ENCODE data around the gene SEC62.

SEC62 gene

DNA sequence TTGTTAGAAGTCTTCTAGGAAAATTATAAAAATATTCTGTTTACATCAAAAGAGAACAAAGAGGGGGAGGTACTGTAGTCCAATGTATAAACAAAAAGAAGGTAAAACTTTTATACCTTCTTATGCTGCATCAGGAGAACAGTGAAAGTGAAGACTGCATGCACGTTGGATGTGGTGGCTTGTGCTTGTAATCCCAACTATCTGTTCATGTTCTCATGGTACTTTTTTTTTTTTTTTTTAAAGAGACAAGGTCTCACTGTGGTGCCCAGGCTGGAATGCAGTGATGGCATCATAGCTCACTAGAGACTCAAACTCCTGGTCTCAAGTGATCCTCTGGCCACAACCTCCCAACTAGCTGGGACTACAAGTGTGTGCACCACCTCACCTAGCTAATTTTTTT lies 4.2 kb downstream of the SEC62 start:
- Histone ChIP-seq H3K27me3 (ENCODE audit: insufficient read depth, low read length, poor library complexity) (no peaks in the 10 kb centered on the region), H3K4me3 (ENCODE audit: low read depth in 1 of 2, low read length in 2 of 2) (no peak overlapping the region), H3K4me1 (ENCODE audit: insufficient read depth, low read length) (peaks cover 43% of the 10 kb centered on the region), H3K27ac (ENCODE audit: low read length) (no peak overlapping the region), H3K79me2 (ENCODE audit: insufficient read depth, low read length) (peaks cover 95% of the 10 kb centered on the region), H3K9ac (ENCODE audit: low read depth, low read length) (no peak overlapping the region), H3K4me2 (ENCODE audit: insufficient read depth, low read length) (peak overlapping the region; percentile 21; the same call in 1 of the 2 replicates), H2AFZ (ENCODE audit: low read depth, low read length) (no peak overlapping the region), H4K20me1 (ENCODE audit: insufficient read depth, low read length) (peaks cover 54% of the 10 kb centered on the region; the same call in 1 of the 2 replicates), H3K9me3 (ENCODE audit: insufficient read depth, low read length, severe bottlenecking) (no peaks in the 10 kb centered on the region), H3K36me3 (ENCODE audit: insufficient read depth, low read length) (peaks cover 22% of the 10 kb centered on the region)
- DNase-seq (no peak), ATAC-seq (ENCODE audit: insufficient read depth, low read depth) (no peak)
- TF ChIP-seq, protein P1, sequence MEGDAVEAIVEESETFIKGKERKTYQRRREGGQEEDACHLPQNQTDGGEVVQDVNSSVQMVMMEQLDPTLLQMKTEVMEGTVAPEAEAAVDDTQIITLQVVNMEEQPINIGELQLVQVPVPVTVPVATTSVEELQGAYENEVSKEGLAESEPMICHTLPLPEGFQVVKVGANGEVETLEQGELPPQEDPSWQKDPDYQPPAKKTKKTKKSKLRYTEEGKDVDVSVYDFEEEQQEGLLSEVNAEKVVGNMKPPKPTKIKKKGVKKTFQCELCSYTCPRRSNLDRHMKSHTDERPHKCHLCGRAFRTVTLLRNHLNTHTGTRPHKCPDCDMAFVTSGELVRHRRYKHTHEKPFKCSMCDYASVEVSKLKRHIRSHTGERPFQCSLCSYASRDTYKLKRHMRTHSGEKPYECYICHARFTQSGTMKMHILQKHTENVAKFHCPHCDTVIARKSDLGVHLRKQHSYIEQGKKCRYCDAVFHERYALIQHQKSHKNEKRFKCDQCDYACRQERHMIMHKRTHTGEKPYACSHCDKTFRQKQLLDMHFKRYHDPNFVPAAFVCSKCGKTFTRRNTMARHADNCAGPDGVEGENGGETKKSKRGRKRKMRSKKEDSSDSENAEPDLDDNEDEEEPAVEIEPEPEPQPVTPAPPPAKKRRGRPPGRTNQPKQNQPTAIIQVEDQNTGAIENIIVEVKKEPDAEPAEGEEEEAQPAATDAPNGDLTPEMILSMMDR (IDR thresholded peaks at IDR 0.05; ENCODE audit: borderline replicate concordance, extremely low read depth, low read length, poor library complexity, severe bottlenecking), result no peak
- no peak for TF ChIP-seq EZH2 (IDR thresholded peaks at IDR 0.05; ENCODE audit: borderline replicate concordance, low read depth, low read length, severe bottlenecking)

DNA sequence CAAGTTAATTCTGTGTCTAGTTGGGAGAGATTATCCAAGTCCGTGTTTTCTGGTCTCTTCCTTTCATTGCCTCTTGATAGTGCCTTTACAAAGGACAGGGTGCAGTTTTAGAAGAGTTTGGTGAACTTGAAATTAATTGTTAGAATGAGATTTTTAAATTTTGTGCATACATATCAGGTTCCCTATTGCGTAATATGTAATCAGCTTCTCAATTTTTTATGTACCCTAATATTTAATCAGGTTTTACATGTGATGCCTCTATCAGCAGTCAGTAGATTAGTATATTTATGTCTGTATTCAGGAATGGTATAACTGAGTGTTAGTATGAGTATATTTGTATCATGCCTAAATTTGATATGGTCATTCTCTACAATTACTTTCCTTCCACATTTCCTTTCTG lies 4.9 kb downstream of the SEC62 start:
- TF ChIP-seq EZH2 (IDR thresholded peaks at IDR 0.05; ENCODE audit: borderline replicate concordance, low read depth, low read length, severe bottlenecking), result no peak
- TF ChIP-seq, protein P1 (IDR thresholded peaks at IDR 0.05; ENCODE audit: borderline replicate concordance, extremely low read depth, low read length, poor library complexity, severe bottlenecking), result no peak
- no peaks in the 10 kb centered on the region for H3K9me3 ChIP-seq (ENCODE audit: insufficient read depth, low read length, severe bottlenecking)
- H3K4me2 ChIP-seq (ENCODE audit: insufficient read depth, low read length), result peak overlapping the region; percentile 21; the same call in 1 of the 2 replicates
- peaks cover 98% of the 10 kb centered on the region for H3K79me2 ChIP-seq (ENCODE audit: insufficient read depth, low read length)
- H3K4me3 ChIP-seq (ENCODE audit: low read depth in 1 of 2, low read length in 2 of 2), result no peak overlapping the region
- no peak overlapping the region for H2AFZ ChIP-seq (ENCODE audit: low read depth, low read length)
- H4K20me1 ChIP-seq (ENCODE audit: insufficient read depth, low read length), result peaks cover 57% of the 10 kb centered on the region; the same call in 1 of the 2 replicates
- no peak overlapping the region for H3K27ac ChIP-seq (ENCODE audit: low read length)
- H3K36me3 ChIP-seq (ENCODE audit: insufficient read depth, low read length), result peaks cover 29% of the 10 kb centered on the region
- H3K4me1 ChIP-seq (ENCODE audit: insufficient read depth, low read length), result peaks cover 37% of the 10 kb centered on the region
- no peak for ATAC-seq (ENCODE audit: insufficient read depth, low read depth)
- H3K9ac ChIP-seq (ENCODE audit: low read depth, low read length), result no peak overlapping the region
- H3K27me3 ChIP-seq (ENCODE audit: insufficient read depth, low read length, poor library complexity), result no peaks in the 10 kb centered on the region
- no peak for DNase-seq

DNA sequence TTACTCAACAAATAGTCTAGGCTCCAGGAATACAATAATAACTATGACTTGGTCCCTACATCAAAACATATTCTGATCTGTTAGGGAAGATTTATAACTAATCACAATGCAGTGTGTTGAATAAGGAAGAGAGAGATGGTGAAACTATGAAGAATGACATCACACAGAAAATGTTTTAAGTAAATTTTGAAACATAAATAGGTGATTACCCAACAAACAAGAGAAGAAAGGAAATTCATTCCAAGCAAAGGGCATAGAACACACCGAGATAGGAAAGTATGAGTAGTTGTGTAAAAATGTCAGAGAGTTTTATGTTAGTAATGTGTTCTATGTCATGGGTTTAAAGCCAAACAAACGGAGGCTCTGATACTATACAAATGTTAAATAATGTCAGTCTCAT lies 13.4 kb downstream of the SEC62 start:
- no peaks in the 10 kb centered on the region for H3K4me1 ChIP-seq (ENCODE audit: insufficient read depth, low read length)
- DNase-seq (no peak), ATAC-seq (ENCODE audit: insufficient read depth, low read depth) (no peak)
- H3K36me3 ChIP-seq (ENCODE audit: insufficient read depth, low read length), result peaks cover 96% of the 10 kb centered on the region
- no peak overlapping the region for H3K4me2 ChIP-seq (ENCODE audit: insufficient read depth, low read length)
- H4K20me1 ChIP-seq (ENCODE audit: insufficient read depth, low read length), result peaks cover 6% of the 10 kb centered on the region; the same call in 1 of the 2 replicates
- H3K27ac ChIP-seq (ENCODE audit: low read length), result no peak overlapping the region
- no peaks in the 10 kb centered on the region for H3K27me3 ChIP-seq (ENCODE audit: insufficient read depth, low read length, poor library complexity)
- no peak overlapping the region for H3K4me3 ChIP-seq (ENCODE audit: low read depth in 1 of 2, low read length in 2 of 2)
- no peak overlapping the region for H3K9ac ChIP-seq (ENCODE audit: low read depth, low read length)
- H3K79me2 ChIP-seq (ENCODE audit: insufficient read depth, low read length), result peaks cover 34% of the 10 kb centered on the region
- no peak overlapping the region for H2AFZ ChIP-seq (ENCODE audit: low read depth, low read length)
- H3K9me3 ChIP-seq (ENCODE audit: insufficient read depth, low read length, severe bottlenecking), result no peaks in the 10 kb centered on the region
- TF ChIP-seq, protein P1 (IDR thresholded peaks at IDR 0.05; ENCODE audit: borderline replicate concordance, extremely low read depth, low read length, poor library complexity, severe bottlenecking), result no peak
- no peak for TF ChIP-seq EZH2 (IDR thresholded peaks at IDR 0.05; ENCODE audit: borderline replicate concordance, low read depth, low read length, severe bottlenecking)

Measured in DND-41 (cell line).